K562 (cell line): Measurements from ENCODE around the gene ADAMTS14. TPM values are rescaled to one million over a fixed set of nuclear protein-coding genes. Genes with fewer than 3 reads are reported as not detected.
A peak's percentile ranks its signal among the peaks of the same experiment; 100 is the strongest.

ENCODE experiments used
- CAMTA2 ChIP-seq: fragments of 250-450 bp; sonication (Bioruptor Pico); conservative IDR thresholded peaks from 2 replicates; pipeline ENCODE4 v1.5.1; 2022
- EGR1 ChIP-seq: fragments of 450-650 bp; conservative IDR thresholded peaks from 2 replicates; pipeline ENCODE4 v1.6.1; 2017; ENCODE audit warnings: mild to moderate bottlenecking
- ETV5 ChIP-seq: sonication (generic); formaldehyde crosslinking; IDR thresholded peaks from 2 replicates; pipeline ENCODE4 v1.4.0; 2020; ENCODE audit warnings: low read depth, mild to moderate bottlenecking, missing genetic modification reagents
- HIVEP1 ChIP-seq: fragments of 250-450 bp; sonication (Bioruptor Pico); IDR thresholded peaks from 2 replicates; pipeline ENCODE4 v1.4.0; 2020; ENCODE audit warnings: mild to moderate bottlenecking
- NR1H2 ChIP-seq: sonication (generic); formaldehyde crosslinking; IDR thresholded peaks from 2 replicates; pipeline ENCODE4 v1.4.0; 2020; ENCODE audit warnings: mild to moderate bottlenecking, missing genetic modification reagents
- OTX1 ChIP-seq: fragments of 450-650 bp; formaldehyde crosslinking; IDR thresholded peaks from 2 replicates; pipeline ENCODE4 v1.4.0; 2022; ENCODE audit warnings: mild to moderate bottlenecking
- SMARCA4 ChIP-seq: fragments of 450-650 bp; IDR thresholded peaks from 2 replicates; pipeline ENCODE4 v1.6.1; 2016
- STAT5A ChIP-seq: IDR thresholded peaks from 2 replicates; pipeline ENCODE4 v1.6.1; 2012; ENCODE audit warnings: low read length, inconsistent platforms, borderline replicate concordance
- TOE1 ChIP-seq, 2 experiments: fragments of 450-650 bp in 1 of 2; sonication (generic) in 1 of 2; formaldehyde crosslinking in 1 of 2; IDR thresholded peaks; 2 replicates each; pipeline versions ENCODE4 v1.7.1 to v1.8.0; 2016 to 2022; ENCODE audit warnings: borderline replicate concordance in 2 of 2, mild to moderate bottlenecking in 2 of 2, antibody characterized with exemption in 1 of 2, inconsistent platforms in 1 of 2, low read depth in 1 of 2, missing genetic modification reagents in 1 of 2, moderate library complexity in 1 of 2
- ZBTB7A ChIP-seq: IDR thresholded peaks from 2 replicates; pipeline ENCODE4 v1.6.1; 2011; ENCODE audit warnings: low read depth, mild to moderate bottlenecking, low read length, moderate library complexity, borderline replicate concordance; ENCODE audit not compliant: control insufficient read depth
- polyA plus RNA-seq, 8 experiments: library from polyadenylated mRNA; depleted of rRNA in 4 of 8; stranded (reverse) in 5 of 8; unstranded in 3 of 8; fragments of >200 nt; fragmentation: Nextera tagmentation in 2 of 8; fragmentation: Illumina TruSeq in 1 of 8; extraction: Ambion mirVana in 2 of 8; extraction: Trizol in 1 of 8; gene quantifications; 2 replicates each; pipeline versions ENCODE4 v1.2.1 to v1.2.3, GENCODE V29; 2011 to 2014; ENCODE audit warnings: inconsistent platforms in 1 of 8, missing spikeins in 1 of 8
- total RNA-seq, 7 experiments: library from RNA; depleted of rRNA in 6 of 7; stranded (reverse); fragments of >200 nt in 6 of 7; fragmentation: Illumina TruSeq in 2 of 7; extraction: Trizol in 2 of 7; gene quantifications; 2 replicates each; pipeline versions ENCODE4 v1.2.1 to v1.2.3, GENCODE V29; 2011 to 2021; ENCODE audit warnings: low replicate concordance in 1 of 7
- TF ChIP-seq, protein P1 (sequence below), 2 experiments: fragments of 450-650 bp; IDR thresholded peaks; 2 replicates each; pipeline ENCODE4 v1.6.1; 2016; ENCODE audit warnings: mild to moderate bottlenecking in 2 of 2, borderline replicate concordance in 1 of 2, low read depth in 1 of 2, moderate library complexity in 1 of 2
- TF ChIP-seq, protein P2 (sequence below): sonication (generic); formaldehyde crosslinking; IDR thresholded peaks from 2 replicates; pipeline ENCODE4 v1.8.0; 2022; ENCODE audit warnings: missing genetic modification reagents, mild to moderate bottlenecking, borderline replicate concordance
- TF ChIP-seq, protein P3 (sequence below): sonication (generic); formaldehyde crosslinking; IDR thresholded peaks from 2 replicates; pipeline ENCODE4 v1.9.0; 2022; ENCODE audit warnings: mild to moderate bottlenecking, missing genetic modification reagents

Gene ADAMTS14
- total and polyA plus RNA-seq, 9 of the 15 experiments (the other 6 are each of a cell fraction or from before 2014, with no cell fraction given): 0.04 to 37.4 (median 15.9) TPM

DNA sequence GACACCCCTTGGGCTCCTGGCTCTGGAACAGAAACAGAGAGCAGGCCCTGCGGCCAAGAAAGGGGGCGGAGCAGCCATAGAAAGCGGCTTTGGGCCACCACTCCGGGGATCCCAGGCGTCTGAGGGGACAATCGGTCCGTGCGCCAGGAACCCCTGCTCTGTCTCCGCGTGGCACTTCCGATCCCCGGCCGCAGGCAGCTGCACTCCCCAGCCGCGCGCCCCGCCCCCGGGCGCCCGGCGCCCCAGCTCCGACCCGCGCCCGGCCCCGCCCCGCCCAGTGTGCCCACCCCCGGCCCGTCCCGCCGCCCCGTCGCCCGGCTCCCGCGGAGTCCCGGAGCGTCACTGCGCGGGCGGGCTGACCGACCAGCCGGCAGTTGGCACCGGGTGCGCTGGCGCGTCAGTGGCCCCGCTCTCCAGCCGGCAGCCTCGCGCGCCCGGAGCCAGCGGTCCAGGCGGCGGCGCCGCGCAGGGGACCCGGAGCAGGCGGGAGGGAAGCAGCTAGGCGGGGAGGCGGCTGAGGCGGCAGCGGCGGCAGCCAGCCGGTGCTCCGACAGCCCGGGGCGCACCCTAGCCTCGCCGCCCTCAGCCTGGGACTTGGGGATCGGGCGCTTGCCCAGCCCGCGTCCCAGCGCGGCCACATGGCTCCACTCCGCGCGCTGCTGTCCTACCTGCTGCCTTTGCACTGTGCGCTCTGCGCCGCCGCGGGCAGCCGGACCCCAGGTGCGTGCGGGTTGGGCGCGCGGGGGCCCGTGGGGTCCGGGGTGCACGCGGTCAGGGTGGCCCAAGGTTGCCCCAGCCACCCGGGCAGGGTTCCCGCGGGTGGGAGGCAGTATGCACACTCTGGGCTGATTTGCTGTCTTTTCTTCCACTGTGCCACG lies at the start of gene ADAMTS14 (continued):
- TF ChIP-seq STAT5A (no peak), ZBTB7A (peak; percentile 70; the same call in 1 of the 2 replicates), HIVEP1 (CRISPR knock-in tag) (no peak), TOE1 (IDR thresholded peaks at IDR 0.05; ENCODE audit: borderline replicate concordance) (no peak), TOE1 (CRISPR knock-in tag; IDR thresholded peaks at IDR 0.05; ENCODE audit: borderline replicate concordance, low read depth) (0 out of 2 replicates have a peak, but pooled peaks have one; percentile 45), CAMTA2 (0 out of 2 replicates have a peak, but pooled peaks have one; percentile 93), EGR1 (peak; percentile 35), ETV5 (CRISPR knock-in tag) (peak; percentile 75), OTX1 (no peak; the same call in 1 of the 2 replicates), NR1H2 (CRISPR knock-in tag) (0 out of 2 replicates have a peak, but pooled peaks have one; percentile 27), SMARCA4 (0 out of 2 replicates have a peak, but pooled peaks have one; percentile 8)
- TF ChIP-seq, protein P1, sequence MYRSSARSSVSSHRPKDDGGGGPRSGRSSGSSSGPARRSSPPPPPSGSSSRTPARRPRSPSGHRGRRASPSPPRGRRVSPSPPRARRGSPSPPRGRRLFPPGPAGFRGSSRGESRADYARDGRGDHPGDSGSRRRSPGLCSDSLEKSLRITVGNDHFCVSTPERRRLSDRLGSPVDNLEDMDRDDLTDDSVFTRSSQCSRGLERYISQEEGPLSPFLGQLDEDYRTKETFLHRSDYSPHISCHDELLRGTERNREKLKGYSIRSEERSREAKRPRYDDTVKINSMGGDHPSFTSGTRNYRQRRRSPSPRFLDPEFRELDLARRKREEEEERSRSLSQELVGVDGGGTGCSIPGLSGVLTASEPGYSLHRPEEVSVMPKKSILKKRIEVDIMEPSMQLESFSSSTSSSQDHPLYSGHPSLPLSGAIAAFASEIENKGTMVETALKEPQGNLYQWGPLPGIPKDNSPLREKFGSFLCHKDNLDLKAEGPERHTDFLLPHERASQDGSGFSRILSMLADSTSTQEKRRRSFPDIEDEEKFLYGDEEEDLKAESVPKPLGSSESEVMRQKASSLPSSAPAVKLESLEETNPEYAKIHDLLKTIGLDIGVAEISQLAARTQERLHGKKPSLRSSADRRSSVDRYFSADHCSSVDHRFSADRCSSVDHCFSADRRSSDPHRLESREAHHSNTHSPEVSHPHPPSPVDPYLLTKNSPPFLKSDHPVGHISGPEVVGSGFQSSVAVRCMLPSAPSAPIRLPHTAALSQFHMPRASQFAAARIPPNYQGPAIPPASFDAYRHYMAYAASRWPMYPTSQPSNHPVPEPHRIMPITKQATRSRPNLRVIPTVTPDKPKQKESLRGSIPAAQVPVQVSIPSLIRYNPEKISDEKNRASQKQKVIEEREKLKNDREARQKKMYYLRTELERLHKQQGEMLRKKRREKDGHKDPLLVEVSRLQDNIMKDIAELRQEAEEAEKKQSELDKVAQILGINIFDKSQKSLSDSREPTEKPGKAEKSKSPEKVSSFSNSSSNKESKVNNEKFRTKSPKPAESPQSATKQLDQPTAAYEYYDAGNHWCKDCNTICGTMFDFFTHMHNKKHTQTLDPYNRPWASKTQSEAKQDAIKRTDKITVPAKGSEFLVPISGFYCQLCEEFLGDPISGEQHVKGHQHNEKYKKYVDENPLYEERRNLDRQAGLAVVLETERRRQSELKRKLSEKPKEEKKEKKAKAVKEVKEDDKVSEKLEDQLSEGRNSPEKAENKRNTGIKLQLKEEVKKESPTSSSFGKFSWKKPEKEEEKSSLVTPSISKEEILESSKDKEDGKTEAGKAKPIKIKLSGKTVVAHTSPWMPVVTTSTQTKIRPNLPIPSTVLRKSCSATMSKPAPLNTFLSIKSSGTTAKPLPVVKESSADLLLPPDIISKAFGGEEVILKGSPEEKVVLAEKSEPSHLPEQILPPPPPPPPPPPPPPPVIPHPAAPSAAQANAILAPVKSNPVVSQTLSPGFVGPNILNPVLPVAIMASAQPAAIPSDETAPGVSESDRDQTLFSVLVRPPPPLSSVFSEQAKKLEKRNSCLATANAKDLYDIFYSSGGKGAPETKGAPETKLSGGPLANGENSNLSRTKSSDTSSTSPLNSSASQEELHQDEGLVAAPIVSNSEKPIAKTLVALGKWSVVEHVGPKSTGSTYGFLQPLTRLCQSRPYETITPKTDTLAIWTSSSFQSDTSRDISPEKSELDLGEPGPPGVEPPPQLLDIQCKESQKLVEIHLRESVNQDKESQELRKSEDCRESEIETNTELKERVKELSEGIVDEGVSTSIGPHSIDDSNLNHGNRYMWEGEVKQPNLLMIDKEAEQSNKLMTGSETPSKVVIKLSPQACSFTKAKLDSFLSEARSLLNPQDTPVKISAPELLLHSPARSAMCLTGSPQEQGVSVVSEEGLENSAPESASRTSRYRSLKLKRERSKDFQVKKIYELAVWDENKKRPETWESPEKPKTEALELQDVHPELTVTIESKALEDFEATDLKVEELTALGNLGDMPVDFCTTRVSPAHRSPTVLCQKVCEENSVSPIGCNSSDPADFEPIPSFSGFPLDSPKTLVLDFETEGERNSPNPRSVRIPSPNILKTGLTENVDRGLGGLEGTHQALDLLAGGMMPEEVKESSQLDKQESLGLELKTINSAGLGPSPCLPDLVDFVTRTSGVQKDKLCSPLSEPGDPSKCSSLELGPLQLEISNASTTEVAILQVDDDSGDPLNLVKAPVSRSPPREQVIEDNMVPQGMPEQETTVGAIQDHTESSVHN (IDR thresholded peaks at IDR 0.05; ENCODE audit: borderline replicate concordance in 1 of 2, low read depth in 1 of 2): no peak
- TF ChIP-seq, protein P2, sequence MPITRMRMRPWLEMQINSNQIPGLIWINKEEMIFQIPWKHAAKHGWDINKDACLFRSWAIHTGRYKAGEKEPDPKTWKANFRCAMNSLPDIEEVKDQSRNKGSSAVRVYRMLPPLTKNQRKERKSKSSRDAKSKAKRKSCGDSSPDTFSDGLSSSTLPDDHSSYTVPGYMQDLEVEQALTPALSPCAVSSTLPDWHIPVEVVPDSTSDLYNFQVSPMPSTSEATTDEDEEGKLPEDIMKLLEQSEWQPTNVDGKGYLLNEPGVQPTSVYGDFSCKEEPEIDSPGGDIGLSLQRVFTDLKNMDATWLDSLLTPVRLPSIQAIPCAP (CRISPR knock-in tag): no peak
- TF ChIP-seq, protein P3, sequence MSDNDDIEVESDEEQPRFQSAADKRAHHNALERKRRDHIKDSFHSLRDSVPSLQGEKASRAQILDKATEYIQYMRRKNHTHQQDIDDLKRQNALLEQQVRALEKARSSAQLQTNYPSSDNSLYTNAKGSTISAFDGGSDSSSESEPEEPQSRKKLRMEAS (CRISPR knock-in tag): peak; percentile 53
